Measurements from ENCODE around the gene CD320. TPM values are rescaled to one million over a fixed set of nuclear protein-coding genes. Genes with fewer than 3 reads are reported as not detected.
"Not testable (repeated sequence)": the region's sequence is repeated elsewhere in the genome, so short reads cannot be mapped to it uniquely, and the experiment has no call there.

The CD320 gene
- total and polyA plus RNA-seq, 7 donors: 10.2 to 72.6 (median 27.4) TPM

DNA sequence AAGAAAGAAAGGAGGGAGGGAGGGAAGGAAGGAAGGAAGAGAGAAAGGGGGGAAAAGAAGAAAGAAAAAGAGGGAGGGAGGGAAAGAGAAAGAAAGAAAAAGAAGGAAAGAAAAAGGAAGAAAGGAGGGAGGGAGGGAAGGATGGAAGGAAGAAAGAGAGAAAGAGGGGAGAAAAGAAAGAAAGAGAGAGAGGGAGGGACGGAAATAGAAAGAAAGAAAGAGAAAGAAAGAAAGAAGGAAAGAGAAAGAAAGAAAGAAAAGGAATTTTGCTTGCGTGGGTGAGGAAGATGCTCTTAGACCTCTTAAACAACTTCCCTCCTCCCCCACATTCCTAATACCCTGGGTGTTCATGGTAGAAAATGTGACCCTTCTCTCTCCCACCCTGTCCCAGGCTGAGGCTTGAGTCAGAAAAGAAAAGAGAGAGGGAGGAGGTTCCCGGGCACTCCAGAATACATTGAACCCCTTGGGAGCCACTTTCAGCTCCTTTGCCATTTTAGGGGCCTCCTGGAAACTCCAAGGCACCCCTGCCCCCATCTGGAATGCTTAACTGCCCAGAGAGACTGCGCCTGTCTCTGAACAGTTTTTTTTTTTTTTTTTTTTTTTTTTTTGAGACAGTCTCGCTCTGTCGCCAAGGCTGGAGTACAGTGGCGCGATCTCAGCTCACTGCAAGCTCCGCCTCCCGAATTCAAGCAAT, 44.1 kb upstream of the CD320 start:
- Histone ChIP-seq H3K27ac (no peak overlapping the region), H3K27me3 (peaks cover 0 to 5% (median 0%) of the 10 kb centered on the region in 3 donors), H3K9me3 (no peaks in the 10 kb centered on the region), H3K36me3 (no peaks in the 10 kb centered on the region), H3K4me1 (peaks cover 0 to 19% (median 7%) of the 10 kb centered on the region in 4 donors), H3K4me3 (peak overlapping the region in 1 of 4 donors; percentile 20)
- intact Hi-C loops (cut with DNase I): no loop called here
- no peak for DNase-seq
- 16 to 38% methylated on average over 10 of the region's 10 CpGs for WGBS, 2 donors
- TF ChIP-seq EP300 (IDR thresholded peaks at IDR 0.05): no peak
- TF ChIP-seq, protein P1, sequence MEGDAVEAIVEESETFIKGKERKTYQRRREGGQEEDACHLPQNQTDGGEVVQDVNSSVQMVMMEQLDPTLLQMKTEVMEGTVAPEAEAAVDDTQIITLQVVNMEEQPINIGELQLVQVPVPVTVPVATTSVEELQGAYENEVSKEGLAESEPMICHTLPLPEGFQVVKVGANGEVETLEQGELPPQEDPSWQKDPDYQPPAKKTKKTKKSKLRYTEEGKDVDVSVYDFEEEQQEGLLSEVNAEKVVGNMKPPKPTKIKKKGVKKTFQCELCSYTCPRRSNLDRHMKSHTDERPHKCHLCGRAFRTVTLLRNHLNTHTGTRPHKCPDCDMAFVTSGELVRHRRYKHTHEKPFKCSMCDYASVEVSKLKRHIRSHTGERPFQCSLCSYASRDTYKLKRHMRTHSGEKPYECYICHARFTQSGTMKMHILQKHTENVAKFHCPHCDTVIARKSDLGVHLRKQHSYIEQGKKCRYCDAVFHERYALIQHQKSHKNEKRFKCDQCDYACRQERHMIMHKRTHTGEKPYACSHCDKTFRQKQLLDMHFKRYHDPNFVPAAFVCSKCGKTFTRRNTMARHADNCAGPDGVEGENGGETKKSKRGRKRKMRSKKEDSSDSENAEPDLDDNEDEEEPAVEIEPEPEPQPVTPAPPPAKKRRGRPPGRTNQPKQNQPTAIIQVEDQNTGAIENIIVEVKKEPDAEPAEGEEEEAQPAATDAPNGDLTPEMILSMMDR (IDR thresholded peaks at IDR 0.05): no peak
- no peak for TF ChIP-seq POLR2AphosphoS5 (IDR thresholded peaks at IDR 0.05)
- no peak for TF ChIP-seq POLR2A (IDR thresholded peaks at IDR 0.05)

GRCh38 chr19:8349629-8350372, 41.6 kb upstream of the CD320 start:
- not testable (repeated sequence) for H3K4me3 ChIP-seq
- WGBS, 2 donors: 63 to 76% methylated on average over 8 of the region's 8 CpGs

GRCh38 chr19:8343483-8343844, 35.3 kb upstream of the CD320 start:
- DNase-seq: no peak
- H3K4me1 ChIP-seq: peaks cover 0 to 13% (median 8%) of the 10 kb centered on the region in 4 donors
- TF ChIP-seq POLR2A (IDR thresholded peaks at IDR 0.05): no peak
- TF ChIP-seq EP300 (IDR thresholded peaks at IDR 0.05): no peak
- TF ChIP-seq, protein P1 (IDR thresholded peaks at IDR 0.05): no peak
- no peak for TF ChIP-seq POLR2AphosphoS5 (IDR thresholded peaks at IDR 0.05)
- intact Hi-C loops (cut with DNase I): no loop called here
- H3K27ac ChIP-seq: peak overlapping the region in 1 of 4 donors; percentile 81
- H3K4me3 ChIP-seq: peak overlapping the region in 3 of 4 donors; percentile 39 to 49 (median 47)
- 32 to 45% methylated on average over 11 of the region's 11 CpGs for WGBS, 2 donors
- peaks cover 13 to 42% (median 40%) of the 10 kb centered on the region in 3 donors for H3K27me3 ChIP-seq
- no peaks in the 10 kb centered on the region for H3K36me3 ChIP-seq
- H3K9me3 ChIP-seq: no peaks in the 10 kb centered on the region

More at GRCh38 chr19:8349629-8350372, 41.6 kb upstream of the CD320 start:
- H3K36me3 ChIP-seq; H3K27me3 ChIP-seq; H3K27ac ChIP-seq; H3K9me3 ChIP-seq; intact Hi-C loops (cut with DNase I); DNase-seq: not testable (repeated sequence)
- peaks cover 0 to 19% (median 7%) of the 10 kb centered on the region in 4 donors for H3K4me1 ChIP-seq

GRCh38 chr19:8342684-8343482, 34.7 kb upstream of the CD320 start, which contains the start of gene KANK3:
TSS of gene KANK3 (minus strand) at chr19:8343262. CDS start at chr19:8337828, 5,434 bp downstream.
- 2 to 5% methylated on average over 65 of the region's 65 CpGs for WGBS, 2 donors
- H3K27ac ChIP-seq: peak within 1 kb of the TSS; percentile 46 to 81 (median 63)
- peaks cover 0 to 13% (median 8%) of the 10 kb centered on the region in 4 donors for H3K4me1 ChIP-seq
- peak within 1 kb of the TSS; percentile 34 to 49 (median 43) for H3K4me3 ChIP-seq
- H3K36me3 ChIP-seq: no peaks in the 10 kb centered on the region
- peak; percentile 95 for DNase-seq
- H3K9me3 ChIP-seq: no peaks in the 10 kb centered on the region
- TF ChIP-seq POLR2AphosphoS5 (IDR thresholded peaks at IDR 0.05) (peak; percentile 52 to 81 (median 68)), EP300 (IDR thresholded peaks at IDR 0.05) (no peak)
- H3K27me3 ChIP-seq: peaks cover 13 to 44% (median 40%) of the 10 kb centered on the region in 3 donors
- intact Hi-C loops (cut with DNase I): no loop called here

DNA sequence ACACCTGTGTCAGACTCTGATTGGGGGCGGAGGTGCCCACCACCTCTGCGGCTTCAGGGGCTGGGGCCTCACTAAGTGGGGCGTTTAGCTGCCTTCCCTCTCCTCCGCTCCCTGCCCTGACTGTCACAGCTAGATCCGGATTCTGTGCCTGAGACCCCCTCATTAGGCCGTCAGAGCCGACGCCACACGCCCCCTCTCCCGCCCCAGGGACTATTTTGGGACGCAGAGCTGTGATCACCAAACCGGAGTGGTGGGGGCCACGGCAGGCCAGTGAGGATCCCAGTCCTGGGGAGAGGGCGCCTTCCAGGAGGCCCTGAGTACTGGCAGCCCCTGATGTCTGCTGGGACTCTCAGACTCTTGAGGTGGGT, 34.1 kb upstream of the CD320 start:
- Histone ChIP-seq H3K27ac (peak overlapping the region in 3 of 4 donors; percentile 45 to 81 (median 60)), H3K4me1 (peaks cover 0 to 13% (median 8%) of the 10 kb centered on the region in 4 donors), H3K27me3 (peaks cover 13 to 50% (median 42%) of the 10 kb centered on the region in 3 donors), H3K9me3 (no peaks in the 10 kb centered on the region), H3K36me3 (no peaks in the 10 kb centered on the region), H3K4me3 (peak overlapping the region; percentile 34 to 49 (median 43))
- TF ChIP-seq EP300 (IDR thresholded peaks at IDR 0.05) (no peak), POLR2A (IDR thresholded peaks at IDR 0.05) (no peak), POLR2AphosphoS5 (IDR thresholded peaks at IDR 0.05) (no peak)
- TF ChIP-seq, protein P1 (IDR thresholded peaks at IDR 0.05): no peak
- no peak for DNase-seq
- intact Hi-C loops (cut with DNase I): no loop called here
- 34 to 47% methylated on average over 14 of the region's 14 CpGs for WGBS, 2 donors

DNA sequence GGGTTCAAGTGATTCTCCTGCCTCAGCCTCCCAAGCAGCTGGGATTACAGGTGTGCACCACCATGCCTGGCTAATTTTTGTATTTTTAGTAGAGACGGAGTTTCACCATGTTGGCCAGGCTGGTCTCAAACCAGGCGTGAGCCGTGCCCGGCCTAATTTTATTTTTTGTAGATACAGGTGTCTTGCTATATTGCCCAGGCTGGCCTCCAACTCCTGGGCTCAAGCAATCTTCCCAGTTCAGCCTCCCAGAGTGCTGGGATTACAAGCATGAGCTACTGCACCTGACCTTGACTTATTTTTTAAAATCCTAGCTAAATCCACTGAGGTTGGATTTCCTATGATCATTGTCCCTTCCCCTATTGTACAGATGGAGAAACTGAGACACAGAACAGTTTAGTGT, 33.3 kb upstream of the CD320 start:
- intact Hi-C loops (cut with DNase I); H3K4me3 ChIP-seq; H3K36me3 ChIP-seq; H3K9me3 ChIP-seq; DNase-seq: not testable (repeated sequence)
- Histone ChIP-seq H3K27ac (peak overlapping the region in 3 of 4 donors; percentile 10 to 81 (median 45)), H3K4me1 (peaks cover 0 to 13% (median 8%) of the 10 kb centered on the region in 4 donors), H3K27me3 (peaks cover 13 to 58% (median 44%) of the 10 kb centered on the region in 3 donors)
- 74 to 90% methylated on average over 4 of the region's 4 CpGs for WGBS, 2 donors

Measured in sigmoid colon (tissue), 7 donors.